Kidney (tissue), 14 donors: ENCODE measurements around the gene COQ9. TPM values are rescaled to one million over a fixed set of nuclear protein-coding genes. Genes with fewer than 3 reads are reported as not detected.

Experiments used
- DNase-seq, 5 donors: peaks; one replicate each; pipeline ENCODE4 v3.0.0-alpha.2; 2013 to 2020
- FAIRE-seq: peaks from 2 replicates; lab custom pipeline; 2012; peaks lifted over from hg19 to GRCh38; lab: Jason Lieb, UNC
- H3K27ac ChIP-seq, 2 donors: one replicate each; pipeline ENCODE4 v1.7.0; 2013; ENCODE audit warnings: low read depth in 2 of 2, low read length in 2 of 2, inconsistent platforms in 1 of 2
- H3K27me3 ChIP-seq: one replicate; pipeline ENCODE4 v1.7.1; 2013; ENCODE audit warnings: low read length, inconsistent platforms; ENCODE audit not compliant: control insufficient read depth, insufficient read depth
- H3K36me3 ChIP-seq, 3 donors: one replicate each; pipeline versions ENCODE4 v1.7.0 to v1.7.1; 2013; ENCODE audit warnings: low read length in 3 of 3, control low read depth in 1 of 3, inconsistent platforms in 1 of 3; ENCODE audit not compliant: insufficient read depth in 3 of 3, control insufficient read depth in 2 of 3
- H3K4me1 ChIP-seq, 3 donors: one replicate each; pipeline versions ENCODE4 v1.7.0 to v1.7.1; 2013; ENCODE audit warnings: low read length in 3 of 3, inconsistent platforms in 1 of 3, low read depth in 1 of 3; ENCODE audit not compliant: control insufficient read depth in 2 of 3, insufficient read depth in 2 of 3
- H3K4me3 ChIP-seq, 3 donors: one replicate each; pipeline versions ENCODE4 v1.7.0 to v1.8.1; 2013; ENCODE audit warnings: low read length in 3 of 3, control low read depth in 1 of 3, inconsistent platforms in 1 of 3
- H3K9ac ChIP-seq, 3 donors: one replicate each; pipeline versions ENCODE4 v1.7.0 to v1.7.1; 2013; ENCODE audit warnings: low read length in 3 of 3, control low read depth in 1 of 3, inconsistent platforms in 1 of 3
- H3K9me3 ChIP-seq, 3 donors: one replicate each; pipeline versions ENCODE4 v1.7.0 to v1.7.1; 2013; ENCODE audit warnings: low read length in 3 of 3, control low read depth in 1 of 3, inconsistent platforms in 1 of 3; ENCODE audit not compliant: control insufficient read depth in 2 of 3, insufficient read depth in 1 of 3
- intact Hi-C: fragments of 100-400 bp; cut with DNase I; formaldehyde crosslinking; loops from one replicate; pipeline ENCODE4 v1.11.1; 2022
- polyA plus RNA-seq: library from polyadenylated mRNA; stranded (reverse); fragments of 350-450 nt; fragmentation: Illumina TruSeq; extraction: RNeasy Lipid Tissue Mini Kit (QIAGEN cat#74804); gene quantifications from one replicate; pipeline ENCODE4 v1.2.3, GENCODE V29; 2014; ENCODE audit warnings: low read depth, low replicate concordance; ENCODE audit not compliant: insufficient read depth
- total RNA-seq: library from RNA; stranded (reverse); fragmentation: NEBNext Ultra II Directional; extraction: Animal tissue kit (Norgen Biotek cat#: 25700); gene quantifications from one replicate; pipeline ENCODE4 v1.2.1, GENCODE V29; 2021
- TF ChIP-seq, protein P1 (sequence below): IDR thresholded peaks from 3 replicates; pipeline ENCODE4 v1.5.1; 2012; ENCODE audit warnings: mild to moderate bottlenecking, moderate library complexity, borderline replicate concordance; ENCODE audit not compliant: insufficient read depth; ENCODE audit errors: extremely low read depth
- donor health status: control.
- donor health status: control.
- donor health status: control.
- donor health status: control.
- donor health status: control.
- donor health status: DM: yes; HTN: yes; CAD: no.
- donor health status: Normal renal cell carcinoma (clear cell type).

Gene COQ9
- total and polyA plus RNA-seq, 2 donors from 2014 or later: 78.0 to 200 TPM

DNA sequence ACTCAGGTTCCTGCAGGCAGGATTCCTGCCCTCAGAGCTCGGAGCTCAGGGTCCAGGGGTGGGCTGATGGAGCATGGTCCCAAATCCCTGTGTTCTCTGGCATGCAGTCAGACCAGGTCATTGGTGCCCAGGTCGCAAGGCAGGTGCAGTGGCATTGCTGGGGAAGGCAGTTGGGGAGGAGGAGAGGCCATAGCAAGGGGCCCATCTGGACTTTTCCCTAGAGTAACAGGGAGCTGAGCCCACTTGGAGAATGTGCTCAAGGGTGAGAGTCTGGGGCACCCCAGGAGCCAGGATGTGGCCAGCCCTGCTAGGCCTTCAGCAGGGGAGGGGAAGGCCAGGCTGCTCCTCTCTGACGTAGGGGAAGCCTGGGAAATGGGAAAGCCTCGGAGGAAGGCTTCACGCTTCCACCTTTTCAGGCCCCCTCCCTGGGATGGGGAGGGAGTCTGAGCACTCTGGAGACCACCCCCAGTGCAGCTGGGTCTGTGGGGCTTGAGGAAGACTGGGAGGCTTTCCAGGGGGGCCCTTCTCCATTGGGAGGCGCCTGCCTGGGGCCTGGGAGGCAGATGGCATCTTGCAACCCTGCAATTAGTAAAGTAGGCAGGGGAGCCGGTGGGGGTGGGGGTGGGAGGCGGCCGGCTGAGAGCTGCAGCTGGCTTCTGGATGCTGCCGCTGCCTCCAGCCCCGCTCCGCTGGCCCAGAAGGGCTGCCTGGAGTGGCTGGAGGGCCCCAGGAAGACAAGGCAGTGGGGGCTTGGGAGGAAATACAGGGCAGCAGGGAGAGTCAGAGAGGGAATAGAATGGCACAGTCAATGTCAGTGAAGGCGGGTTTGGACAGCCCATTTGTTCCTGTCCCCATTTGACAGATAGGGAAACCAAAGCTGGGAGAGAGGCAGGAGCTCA lies 60.1 kb downstream of the COQ9 start:
- Histone ChIP-seq H3K4me3 (no peak overlapping the region), H3K36me3 (no peaks in the 10 kb centered on the region), H3K4me1 (peaks cover 0 to 5% (median 0%) of the 10 kb centered on the region in 3 donors), H3K27me3 (no peaks in the 10 kb centered on the region), H3K9ac (no peak overlapping the region), H3K9me3 (no peaks in the 10 kb centered on the region), H3K27ac (no peak overlapping the region)
- TF ChIP-seq, protein P1, sequence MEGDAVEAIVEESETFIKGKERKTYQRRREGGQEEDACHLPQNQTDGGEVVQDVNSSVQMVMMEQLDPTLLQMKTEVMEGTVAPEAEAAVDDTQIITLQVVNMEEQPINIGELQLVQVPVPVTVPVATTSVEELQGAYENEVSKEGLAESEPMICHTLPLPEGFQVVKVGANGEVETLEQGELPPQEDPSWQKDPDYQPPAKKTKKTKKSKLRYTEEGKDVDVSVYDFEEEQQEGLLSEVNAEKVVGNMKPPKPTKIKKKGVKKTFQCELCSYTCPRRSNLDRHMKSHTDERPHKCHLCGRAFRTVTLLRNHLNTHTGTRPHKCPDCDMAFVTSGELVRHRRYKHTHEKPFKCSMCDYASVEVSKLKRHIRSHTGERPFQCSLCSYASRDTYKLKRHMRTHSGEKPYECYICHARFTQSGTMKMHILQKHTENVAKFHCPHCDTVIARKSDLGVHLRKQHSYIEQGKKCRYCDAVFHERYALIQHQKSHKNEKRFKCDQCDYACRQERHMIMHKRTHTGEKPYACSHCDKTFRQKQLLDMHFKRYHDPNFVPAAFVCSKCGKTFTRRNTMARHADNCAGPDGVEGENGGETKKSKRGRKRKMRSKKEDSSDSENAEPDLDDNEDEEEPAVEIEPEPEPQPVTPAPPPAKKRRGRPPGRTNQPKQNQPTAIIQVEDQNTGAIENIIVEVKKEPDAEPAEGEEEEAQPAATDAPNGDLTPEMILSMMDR: no peak
- intact Hi-C loops: no loop called here
- FAIRE-seq: no peak
- peak in 2 of 5 donors; percentile 28 to 56 for DNase-seq

DNA sequence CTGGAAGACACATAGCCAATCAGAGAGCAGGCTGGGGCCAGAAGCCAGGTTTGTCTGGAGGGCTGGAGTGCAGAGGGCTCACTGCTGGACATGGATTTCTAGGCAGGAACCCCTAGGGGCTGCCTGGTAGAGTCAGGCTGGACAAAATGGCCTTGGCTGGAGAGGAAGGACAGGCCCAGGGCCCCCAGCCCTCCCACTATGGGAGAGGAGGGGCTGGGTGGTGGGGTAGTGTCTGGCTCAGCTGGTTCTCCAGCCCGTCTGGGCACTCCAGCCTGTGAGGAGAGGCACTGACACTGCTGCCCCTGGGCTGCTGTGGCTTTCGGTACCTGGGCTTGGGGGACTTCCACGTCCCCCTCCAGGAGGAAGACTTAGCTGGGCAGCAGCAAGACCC lies 60.8 kb downstream of the COQ9 start:
- FAIRE-seq (no peak), DNase-seq (peak in 1 of 5 donors; percentile 55)
- TF ChIP-seq, protein P1: no peak
- H3K4me1 ChIP-seq: peaks cover 2 to 11% (median 3%) of the 10 kb centered on the region in 3 donors
- intact Hi-C loops: no loop called here
- no peak overlapping the region for H3K9ac ChIP-seq
- no peaks in the 10 kb centered on the region for H3K36me3 ChIP-seq
- H3K9me3 ChIP-seq: no peaks in the 10 kb centered on the region
- H3K27me3 ChIP-seq: no peaks in the 10 kb centered on the region
- no peak overlapping the region for H3K4me3 ChIP-seq
- no peak overlapping the region for H3K27ac ChIP-seq

DNA sequence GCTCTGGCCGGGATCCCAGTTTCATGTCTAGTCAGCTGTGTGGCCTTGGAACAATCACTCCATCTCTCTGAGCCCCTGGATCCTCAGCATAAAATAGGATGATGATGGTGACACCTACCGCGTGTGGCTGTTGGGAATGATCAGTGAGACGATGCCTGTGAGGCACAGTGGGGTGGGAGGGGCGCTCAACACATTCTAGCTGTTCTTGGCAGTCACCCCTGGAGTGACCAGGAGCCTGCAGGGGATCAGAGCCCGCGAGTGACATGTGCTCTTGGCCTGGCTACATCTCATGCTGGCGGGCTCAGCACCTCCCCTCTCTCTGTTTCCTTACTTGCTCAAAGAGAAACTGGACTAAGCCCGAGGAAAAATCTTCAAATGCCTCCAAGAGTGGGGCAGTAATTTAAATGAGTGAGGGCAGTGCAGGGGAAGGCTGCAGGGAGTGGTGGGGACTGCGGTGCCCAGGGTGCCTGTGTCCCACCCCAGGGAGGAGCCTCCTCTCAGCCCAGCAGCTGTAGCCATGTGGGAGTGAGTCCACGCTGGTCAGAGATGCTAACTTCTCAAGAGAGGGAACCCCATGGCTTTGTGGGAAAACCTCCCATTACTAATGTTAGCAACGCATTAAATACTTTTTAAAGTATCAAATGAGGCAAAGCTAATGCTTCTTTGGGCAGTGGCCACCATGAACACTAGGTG lies 62.1 kb downstream of the COQ9 start:
- H3K9ac ChIP-seq: no peak overlapping the region
- peaks cover 6 to 21% (median 11%) of the 10 kb centered on the region in 3 donors for H3K4me1 ChIP-seq
- TF ChIP-seq, protein P1: no peak
- H3K4me3 ChIP-seq: no peak overlapping the region
- intact Hi-C loops: no loop called here
- H3K27me3 ChIP-seq: no peaks in the 10 kb centered on the region
- H3K27ac ChIP-seq: no peak overlapping the region
- H3K36me3 ChIP-seq: peaks cover 0 to 3% (median 0%) of the 10 kb centered on the region in 3 donors
- DNase-seq: peak in 1 of 5 donors; percentile 49
- FAIRE-seq: no peak
- H3K9me3 ChIP-seq: no peaks in the 10 kb centered on the region
